Measurements from ENCODE around the gene STXBP1. TPM values are rescaled to one million over a fixed set of nuclear protein-coding genes. Genes with fewer than 3 reads are reported as not detected.

The STXBP1 gene
- total and polyA plus RNA-seq, 2 of the 4 experiments (the other 2 are of a cell fraction), result 15.8 to 22.6 TPM

DNA sequence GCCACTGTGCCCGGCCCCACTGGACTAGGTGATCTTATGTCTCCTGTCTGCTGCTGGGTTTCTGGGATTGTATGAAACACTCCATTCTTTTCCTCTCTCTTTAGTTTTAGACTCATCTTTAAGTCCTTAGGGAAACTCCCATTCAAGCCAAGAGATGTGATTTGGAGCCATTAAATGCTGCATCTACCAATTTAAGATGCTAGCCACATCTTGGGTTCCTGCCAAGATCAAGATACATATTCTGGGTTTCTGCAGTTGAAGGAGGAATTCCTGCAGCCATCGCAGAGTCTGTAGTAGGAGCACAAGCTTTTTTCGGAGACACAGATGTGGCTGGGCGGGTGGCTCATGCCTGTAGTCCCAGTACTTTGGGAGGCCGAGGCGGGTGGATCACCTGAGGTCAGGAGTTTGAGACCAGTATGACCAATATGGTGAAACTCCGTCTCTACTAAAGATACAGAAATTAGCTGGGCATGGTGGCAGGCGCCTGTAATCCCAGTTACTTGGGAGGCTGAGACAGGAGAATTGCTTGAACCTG is 23.2 kb downstream of the STXBP1 start:
- Histone ChIP-seq H3K14ac (replicated peaks; ENCODE audit: low read depth, low read length) (no peak overlapping the region), H2AFZ (replicated peaks; ENCODE audit: low read length, poor library complexity) (no peak overlapping the region), H3K4ac (ENCODE audit: low read depth, low read length) (no peak overlapping the region), H2BK15ac (ENCODE audit: low read depth, low read length) (no peak overlapping the region), H4K5ac (ENCODE audit: low read depth, low read length) (no peak overlapping the region), H4K91ac (ENCODE audit: insufficient read depth, low read depth, low read length) (no peak overlapping the region), H3K23ac (ENCODE audit: low read depth, low read length) (no peak overlapping the region), H4K8ac (ENCODE audit: low read depth in 2 of 2, low read length in 2 of 2) (no peak overlapping the region), H3K18ac (ENCODE audit: low read depth, low read length) (no peak overlapping the region), H3K4me1 (ENCODE audit: control insufficient read depth, insufficient read depth, low read length) (peaks cover 2% of the 10 kb centered on the region; the same call in 1 of the 2 replicates), H3K56ac (ENCODE audit: extremely low read depth, insufficient read depth, low read length) (no peak overlapping the region), H3K9ac (ENCODE audit: low read depth, low read length) (no peak overlapping the region), H4K20me1 (ENCODE audit: insufficient read depth, low read length) (no peaks in the 10 kb centered on the region; the same call in none of the 2 replicates), H3K36me3 (ENCODE audit: control insufficient read depth, insufficient read depth, low read length) (peaks cover 2% of the 10 kb centered on the region; the same call in 1 of the 2 replicates), H2BK5ac (ENCODE audit: low read depth, low read length, poor library complexity, severe bottlenecking) (no peak overlapping the region), H3K4me2 (ENCODE audit: low read depth, low read length) (no peak overlapping the region), H3K79me1 (ENCODE audit: low read depth in 1 of 2, low read length in 2 of 2) (peaks cover 10% of the 10 kb centered on the region in 2 experiments), H3K4me3 (ENCODE audit: insufficient read depth, low read depth, low read length) (no peak overlapping the region), H2AK5ac (ENCODE audit: low read depth, low read length) (no peak overlapping the region), H2BK20ac (ENCODE audit: low read depth, low read length) (no peak overlapping the region), H3K9me1 (ENCODE audit: insufficient read depth, low read length) (no peaks in the 10 kb centered on the region), H2BK120ac (ENCODE audit: low read depth, low read length) (no peak overlapping the region), H3K27me3 (ENCODE audit: control insufficient read depth, insufficient read depth, low read length) (no peaks in the 10 kb centered on the region), H3K9me3 (ENCODE audit: control insufficient read depth, insufficient read depth, low read length) (no peaks in the 10 kb centered on the region), H2AK9ac (replicated peaks; ENCODE audit: low read depth, low read length, poor library complexity) (no peak overlapping the region), H3K27ac (ENCODE audit: insufficient read depth, low read length) (no peak overlapping the region)
- 87% methylated on average over 3 of the region's 8 CpGs; no CpG with 5 or more reads in 1 of the 2 experiments for WGBS, 2 experiments (ENCODE audit: extremely low coverage in 2 of 2, insufficient read length in 1 of 2)
- dilution Hi-C loops (cut with HindIII; ENCODE audit: low sequenced_read_pairs, unreplicated experiment), result no loop called here
- peak; percentile 17 for DNase-seq
- TF ChIP-seq MAZ (IDR thresholded peaks at IDR 0.05; ENCODE audit: borderline replicate concordance, low read depth, low read length) (no peak), MXI1 (IDR thresholded peaks at IDR 0.05; ENCODE audit: borderline replicate concordance, low read depth, low read length) (no peak), CHD1 (IDR thresholded peaks at IDR 0.05; ENCODE audit: low read depth, low read length) (no peak), USF2 (IDR thresholded peaks at IDR 0.05; ENCODE audit: low read depth, low read length) (no peak), SMC3 (IDR thresholded peaks at IDR 0.05; ENCODE audit: low read depth, low read length) (no peak), RFX5 (IDR thresholded peaks at IDR 0.05; ENCODE audit: low read depth, low read length) (no peak), BHLHE40 (IDR thresholded peaks at IDR 0.05; ENCODE audit: low read depth, low read length) (no peak), NFE2L2 (IDR thresholded peaks at IDR 0.05; ENCODE audit: low read depth, low read length) (no peak), CTCF (conservative IDR thresholded peaks at IDR 0.05; ENCODE audit: low read depth, low read length) (no peak), FOS (IDR thresholded peaks at IDR 0.05; ENCODE audit: low read depth, low read length) (no peak), POLR2A (IDR thresholded peaks at IDR 0.05; ENCODE audit: low read depth, low read length) (no peak)
- TF ChIP-seq, protein P1, sequence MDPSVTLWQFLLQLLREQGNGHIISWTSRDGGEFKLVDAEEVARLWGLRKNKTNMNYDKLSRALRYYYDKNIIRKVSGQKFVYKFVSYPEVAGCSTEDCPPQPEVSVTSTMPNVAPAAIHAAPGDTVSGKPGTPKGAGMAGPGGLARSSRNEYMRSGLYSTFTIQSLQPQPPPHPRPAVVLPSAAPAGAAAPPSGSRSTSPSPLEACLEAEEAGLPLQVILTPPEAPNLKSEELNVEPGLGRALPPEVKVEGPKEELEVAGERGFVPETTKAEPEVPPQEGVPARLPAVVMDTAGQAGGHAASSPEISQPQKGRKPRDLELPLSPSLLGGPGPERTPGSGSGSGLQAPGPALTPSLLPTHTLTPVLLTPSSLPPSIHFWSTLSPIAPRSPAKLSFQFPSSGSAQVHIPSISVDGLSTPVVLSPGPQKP (IDR thresholded peaks at IDR 0.05; ENCODE audit: borderline replicate concordance, low read depth, low read length), result no peak
- in situ Hi-C loops (cut with MboI; ENCODE audit: low sequenced_read_pairs), result no loop called here
- ATAC-seq (ENCODE audit: low read depth), result no peak
- ChIA-PET POLR2A (ENCODE audit: unreplicated experiment) (no interaction called here), CTCF (no interaction called here)
- no TSS peak for BruUV-seq (replicated peaks)
- intact Hi-C loops (cut with micrococcal nuclease), result no loop called here
